Fibroblast of lung (primary cell): Measurements from ENCODE around the gene SLC39A7. TPM values are rescaled to one million over a fixed set of nuclear protein-coding genes. Genes with fewer than 3 reads are reported as not detected.

Experiments
- DNase-seq, 2 donors: peaks; one replicate each; pipeline versions ENCODE4 v3.0.0 to v3.0.0-alpha.2; 2010; ENCODE audit warnings: low read depth in 2 of 2
- H2AFZ ChIP-seq: 2 replicates; pipeline ENCODE4 v1.5.1; 2012; ENCODE audit warnings: low read length, control low read depth, inconsistent platforms
- H3K27ac ChIP-seq: 2 replicates; pipeline ENCODE4 v1.5.1; 2011; ENCODE audit warnings: low read length, control low read depth; ENCODE audit not compliant: insufficient read depth
- H3K27me3 ChIP-seq: 2 replicates; pipeline ENCODE4 v1.5.1; 2011; ENCODE audit warnings: mild to moderate bottlenecking, low read length; ENCODE audit not compliant: control insufficient read depth, insufficient read depth
- H3K36me3 ChIP-seq: 2 replicates; pipeline ENCODE4 v1.5.1; 2011; ENCODE audit warnings: low read length; ENCODE audit not compliant: control insufficient read depth, insufficient read depth
- H3K4me1 ChIP-seq: 2 replicates; pipeline ENCODE4 v1.5.1; 2011; ENCODE audit warnings: low read length; ENCODE audit not compliant: control insufficient read depth, insufficient read depth; ENCODE audit errors: extremely low read depth
- H3K4me2 ChIP-seq: 2 replicates; pipeline ENCODE4 v1.5.1; 2011; ENCODE audit warnings: low read length, control low read depth; ENCODE audit not compliant: insufficient read depth; ENCODE audit errors: extremely low read depth
- H3K4me3 ChIP-seq, 4 experiments: fragments of 200-600 bp in 1 of 4; sonication (generic) in 1 of 4; replicated peaks in 1 of 4; 2 replicates each; pipeline ENCODE4 v1.5.1; 2011 to 2016; ENCODE audit warnings: low read length in 4 of 4, low read depth in 3 of 4, mild to moderate bottlenecking in 3 of 4, control low read depth in 2 of 4, inconsistent platforms in 1 of 4, mixed read lengths in 1 of 4; ENCODE audit not compliant: insufficient read depth in 1 of 4; ENCODE audit errors: control extremely low read depth in 1 of 4
- H3K79me2 ChIP-seq: 2 replicates; pipeline ENCODE4 v1.5.1; 2012; ENCODE audit warnings: mild to moderate bottlenecking, low read length, inconsistent platforms; ENCODE audit not compliant: control insufficient read depth, insufficient read depth
- H3K9ac ChIP-seq: 2 replicates; pipeline ENCODE4 v1.5.1; 2011; ENCODE audit warnings: mild to moderate bottlenecking, low read length, control low read depth; ENCODE audit not compliant: insufficient read depth
- H3K9me3 ChIP-seq: 2 replicates; pipeline ENCODE4 v1.5.1; 2012; ENCODE audit warnings: low read depth, low read length; ENCODE audit not compliant: control insufficient read depth, insufficient read depth
- H4K20me1 ChIP-seq: 2 replicates; pipeline ENCODE4 v1.5.1; 2011; ENCODE audit warnings: low read length; ENCODE audit not compliant: control insufficient read depth, insufficient read depth; ENCODE audit errors: extremely low read depth
- CTCF ChIP-seq, 2 donors: IDR thresholded peaks in 1 of 2; conservative IDR thresholded peaks in 1 of 2; 1 replicate in 1 of 2; 2 replicates in 1 of 2; pipeline ENCODE4 v1.5.1; 2011 to 2012; ENCODE audit warnings: low read length in 2 of 2, control low read depth in 1 of 2, inconsistent platforms in 1 of 2, low read depth in 1 of 2, mild to moderate bottlenecking in 1 of 2
- EZH2 ChIP-seq: IDR thresholded peaks from 2 replicates; pipeline ENCODE4 v1.5.1; 2012; ENCODE audit warnings: low read length, control low read depth, mild to moderate bottlenecking; ENCODE audit errors: missing control alignments
- polyA plus RNA-seq, 2 donors: library from polyadenylated mRNA; depleted of rRNA in 1 of 2; stranded (reverse) in 1 of 2; unstranded in 1 of 2; fragments of >200 nt; gene quantifications; 2 replicates each; pipeline ENCODE4 v1.2.1, GENCODE V29; 2011 to 2012; ENCODE audit warnings: missing spikeins in 1 of 2
- total RNA-seq: library from RNA; depleted of rRNA; stranded (reverse); fragments of >200 nt; gene quantifications from 2 replicates; pipeline ENCODE4 v1.2.1, GENCODE V29; 2014

Gene SLC39A7
- total and polyA plus RNA-seq, 2 donors (not counting 1 experiment from before 2014, with no cell fraction given) = 112 to 160 TPM

DNA sequence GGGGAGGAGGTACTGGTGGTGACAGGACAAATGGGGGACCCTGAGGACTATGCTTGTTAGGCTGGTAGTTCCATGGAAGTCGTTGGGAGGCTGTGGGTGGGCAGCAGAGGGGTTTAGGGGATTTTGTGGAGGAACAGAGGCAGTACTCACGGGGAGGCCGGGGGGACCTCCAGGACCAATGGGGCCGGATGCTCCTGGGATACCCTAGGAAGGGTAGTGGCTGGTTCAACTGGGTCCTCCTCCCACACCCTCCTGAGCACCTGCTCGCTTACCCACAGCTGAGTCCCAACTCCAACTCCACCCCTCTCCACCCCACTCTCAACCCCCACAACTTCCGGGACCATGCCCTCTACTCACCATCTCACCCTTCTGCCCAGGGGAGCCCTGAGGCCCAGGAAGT is 34.3 kb upstream of the SLC39A7 start:
- Histone ChIP-seq H4K20me1 (no peaks in the 10 kb centered on the region), H3K79me2 (no peaks in the 10 kb centered on the region), H3K9ac (no peak overlapping the region), H3K9me3 (no peaks in the 10 kb centered on the region), H3K27me3 (no peaks in the 10 kb centered on the region), H3K4me3 (no peak overlapping the region), H3K4me1 (peaks cover 3% of the 10 kb centered on the region), H3K4me2 (no peak overlapping the region), H2AFZ (no peak overlapping the region), H3K27ac (no peak overlapping the region), H3K36me3 (no peaks in the 10 kb centered on the region)
- TF ChIP-seq EZH2 (no peak), CTCF (conservative IDR thresholded peaks at IDR 0.05 in 1 of 2, IDR thresholded peaks at IDR 0.05 in 1 of 2; ENCODE audit: low read depth in 1 of 2, low read length in 2 of 2) (no peak)
- DNase-seq = no peak

DNA sequence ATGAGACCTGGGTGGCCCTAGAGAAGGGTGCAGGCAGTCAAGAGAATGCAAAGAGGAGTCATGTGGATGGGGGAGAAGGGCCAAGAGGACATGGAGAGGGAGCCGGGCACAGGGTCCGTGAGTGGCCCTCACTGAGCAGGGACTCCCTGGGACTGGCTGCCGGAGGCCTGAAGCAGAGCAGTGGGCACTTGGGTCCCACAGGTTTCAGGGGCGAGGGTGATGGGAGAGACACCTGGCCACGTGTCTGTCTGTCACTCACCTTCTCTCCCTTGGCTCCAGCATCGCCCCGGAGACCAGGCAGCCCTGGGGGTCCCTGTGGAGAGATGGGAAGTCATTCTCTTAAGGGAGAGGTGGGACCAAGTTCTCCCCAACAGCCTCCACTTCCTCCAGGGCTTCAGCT is 33.9 kb upstream of the SLC39A7 start:
- no peak overlapping the region for H3K4me2 ChIP-seq
- H3K79me2 ChIP-seq = no peaks in the 10 kb centered on the region
- H4K20me1 ChIP-seq = no peaks in the 10 kb centered on the region
- H3K27ac ChIP-seq = no peak overlapping the region
- H3K4me3 ChIP-seq = no peak overlapping the region
- H3K9ac ChIP-seq = no peak overlapping the region
- H2AFZ ChIP-seq = no peak overlapping the region
- H3K36me3 ChIP-seq = no peaks in the 10 kb centered on the region
- DNase-seq = no peak
- H3K9me3 ChIP-seq = no peaks in the 10 kb centered on the region
- H3K4me1 ChIP-seq = peaks cover 1% of the 10 kb centered on the region
- H3K27me3 ChIP-seq = no peaks in the 10 kb centered on the region
- TF ChIP-seq EZH2 (no peak), CTCF (conservative IDR thresholded peaks at IDR 0.05 in 1 of 2, IDR thresholded peaks at IDR 0.05 in 1 of 2; ENCODE audit: low read depth in 1 of 2, low read length in 2 of 2) (no peak)

DNA sequence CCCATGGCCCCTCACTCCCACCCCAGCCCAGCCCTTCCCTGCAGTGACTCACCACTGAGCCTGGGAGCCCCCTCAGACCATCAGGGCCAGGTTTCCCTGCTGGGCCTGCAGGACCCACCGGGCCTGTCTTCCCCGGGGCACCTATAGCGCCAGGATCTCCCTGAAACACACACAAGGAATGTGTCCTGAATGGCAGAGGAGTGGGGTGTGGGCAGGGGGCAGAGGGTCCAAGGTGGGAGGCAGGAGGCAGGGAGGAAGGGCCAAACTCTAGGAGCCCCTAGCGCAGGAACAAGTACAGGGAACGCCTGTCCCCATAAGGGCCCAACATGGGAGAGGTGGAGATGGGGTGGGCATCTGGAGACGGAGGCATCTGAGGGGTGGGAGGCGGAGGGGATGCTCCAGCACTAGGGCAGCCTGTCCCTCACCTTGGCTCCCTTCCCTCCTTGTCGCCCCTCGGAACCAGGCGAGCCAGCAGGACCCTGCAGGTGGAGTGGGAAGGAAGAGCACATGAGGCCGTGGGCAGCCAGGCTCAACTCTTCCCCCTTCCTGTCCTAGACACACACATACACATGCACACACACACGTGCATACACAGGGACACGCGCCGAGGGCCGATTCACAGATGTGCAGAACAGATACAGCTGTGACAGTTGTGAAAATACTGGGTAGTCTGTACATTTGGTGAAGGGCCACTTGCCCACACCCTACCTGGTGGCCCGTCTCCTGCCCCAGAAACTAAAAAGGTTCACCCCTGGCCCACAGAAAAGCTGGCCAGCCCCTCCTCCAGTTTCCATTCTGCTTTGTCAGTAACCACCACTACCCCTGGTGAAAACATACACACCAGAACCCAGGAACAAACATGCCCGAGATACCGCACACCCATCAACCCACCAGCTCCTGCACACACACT is 33.0 kb upstream of the SLC39A7 start:
- Histone ChIP-seq H3K79me2 (no peaks in the 10 kb centered on the region), H3K9me3 (no peaks in the 10 kb centered on the region), H3K36me3 (no peaks in the 10 kb centered on the region), H3K4me1 (no peaks in the 10 kb centered on the region), H3K27ac (no peak overlapping the region), H3K4me2 (no peak overlapping the region), H3K4me3 (no peak overlapping the region), H3K27me3 (no peaks in the 10 kb centered on the region), H3K9ac (no peak overlapping the region), H2AFZ (no peak overlapping the region), H4K20me1 (no peaks in the 10 kb centered on the region)
- no peak for DNase-seq
- TF ChIP-seq EZH2 = no peak
- no peak for TF ChIP-seq CTCF (conservative IDR thresholded peaks at IDR 0.05 in 1 of 2, IDR thresholded peaks at IDR 0.05 in 1 of 2; ENCODE audit: low read depth in 1 of 2, low read length in 2 of 2)
